HG02981 (cell line): ENCODE results near the gene NR2F1-AS1.

ENCODE experiments used
- ATAC-seq: cut with Tn5 transposase; IDR thresholded peaks from one replicate; pipeline ENCODE4 v1.9.1; 2021; ENCODE audit warnings: mild to moderate bottlenecking, moderate library complexity; ENCODE audit not compliant: unreplicated experiment

Gene NR2F1-AS1

DNA sequence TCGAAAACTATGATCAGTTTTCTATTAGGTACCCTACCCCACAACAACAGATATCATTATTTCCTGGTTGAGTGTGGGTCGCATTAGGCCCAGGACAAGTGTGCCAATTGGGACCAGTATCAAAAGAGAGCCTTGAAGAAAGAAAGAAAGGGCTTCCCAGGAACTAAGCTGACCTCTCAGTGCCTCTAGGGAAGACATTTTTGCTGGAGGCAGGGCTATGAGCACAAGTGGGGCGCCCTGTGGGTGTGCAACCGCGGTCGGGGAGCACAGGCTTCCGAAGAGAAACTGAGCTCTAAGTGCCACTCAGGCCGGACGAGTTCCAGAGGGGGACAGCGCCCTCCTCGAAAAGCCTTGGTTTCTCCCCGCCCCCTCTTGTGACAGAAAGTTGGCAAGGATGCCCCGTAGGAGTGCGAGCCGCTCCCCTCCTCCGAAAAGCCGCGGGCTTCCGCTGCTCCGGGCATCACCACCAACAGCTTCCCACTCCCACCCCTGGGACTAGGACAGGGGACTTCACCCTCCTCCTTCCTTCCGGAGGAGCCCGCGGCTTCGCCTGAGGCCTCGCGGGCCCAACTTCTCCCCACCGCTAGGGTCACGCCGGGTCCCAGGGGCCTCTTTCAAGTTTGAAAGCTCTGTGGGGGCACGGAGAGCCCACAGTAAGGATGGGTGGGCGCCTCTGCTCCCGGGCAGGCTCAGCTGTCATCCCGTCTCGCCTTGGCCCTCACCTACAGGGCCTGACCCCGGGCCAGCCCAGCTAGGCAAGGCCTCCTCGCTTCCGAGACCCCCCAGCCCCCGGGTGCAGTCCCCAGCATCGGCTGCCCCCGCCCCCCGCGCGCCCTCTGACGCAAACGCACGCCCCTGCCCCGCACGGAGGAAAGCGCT, 2.0 kb downstream of the NR2F1-AS1 start:
- ATAC-seq = no peak

DNA sequence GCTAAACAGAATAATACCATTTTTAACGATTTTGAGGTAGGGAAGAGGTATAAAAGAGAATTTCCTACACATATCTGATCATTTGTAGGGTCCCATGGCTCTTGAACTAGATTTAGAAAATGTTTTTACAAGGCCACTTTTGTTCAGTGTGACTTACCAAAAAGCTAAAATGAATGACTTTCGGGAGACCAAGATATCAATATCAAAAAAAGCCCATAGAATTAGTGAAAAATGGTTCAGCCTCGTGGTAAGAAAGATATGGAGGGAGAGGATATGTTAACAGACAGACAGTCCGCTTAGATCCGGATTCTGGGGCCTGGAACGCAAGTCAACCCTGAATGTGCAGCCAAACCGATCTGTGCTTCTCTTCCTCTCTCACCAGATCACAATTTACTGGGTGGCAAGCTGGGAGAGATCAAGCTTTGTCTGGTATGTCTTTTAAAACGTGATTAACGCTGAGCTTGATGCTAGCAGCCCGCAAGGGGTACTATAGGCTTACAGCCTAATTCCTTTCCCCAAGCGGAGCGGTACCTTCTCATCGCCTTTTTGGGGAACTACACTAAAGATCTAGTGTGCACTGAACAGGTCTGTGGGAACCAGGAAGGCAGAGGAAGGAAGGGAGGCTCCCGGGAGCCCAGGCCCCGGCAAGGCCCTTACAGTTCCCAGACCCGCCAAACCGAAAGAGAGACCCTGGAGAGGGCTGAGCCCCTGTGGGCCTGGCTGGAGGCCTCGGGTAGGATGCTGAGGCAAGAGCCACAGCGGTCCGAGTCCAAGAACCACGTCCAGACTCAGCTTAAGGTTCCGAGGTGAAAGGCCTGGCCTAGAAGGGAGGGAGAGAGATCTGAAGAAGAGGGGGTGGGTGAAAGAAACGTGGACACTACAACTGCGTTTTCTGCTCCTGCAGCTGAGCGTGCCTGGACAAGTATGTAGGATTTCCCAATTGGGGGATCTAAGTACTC, 2.9 kb downstream of the NR2F1-AS1 start:
- no peak for ATAC-seq

GRCh38 chr5:93576994-93577853, 3.8 kb downstream of the NR2F1-AS1 start:
- no peak for ATAC-seq

DNA sequence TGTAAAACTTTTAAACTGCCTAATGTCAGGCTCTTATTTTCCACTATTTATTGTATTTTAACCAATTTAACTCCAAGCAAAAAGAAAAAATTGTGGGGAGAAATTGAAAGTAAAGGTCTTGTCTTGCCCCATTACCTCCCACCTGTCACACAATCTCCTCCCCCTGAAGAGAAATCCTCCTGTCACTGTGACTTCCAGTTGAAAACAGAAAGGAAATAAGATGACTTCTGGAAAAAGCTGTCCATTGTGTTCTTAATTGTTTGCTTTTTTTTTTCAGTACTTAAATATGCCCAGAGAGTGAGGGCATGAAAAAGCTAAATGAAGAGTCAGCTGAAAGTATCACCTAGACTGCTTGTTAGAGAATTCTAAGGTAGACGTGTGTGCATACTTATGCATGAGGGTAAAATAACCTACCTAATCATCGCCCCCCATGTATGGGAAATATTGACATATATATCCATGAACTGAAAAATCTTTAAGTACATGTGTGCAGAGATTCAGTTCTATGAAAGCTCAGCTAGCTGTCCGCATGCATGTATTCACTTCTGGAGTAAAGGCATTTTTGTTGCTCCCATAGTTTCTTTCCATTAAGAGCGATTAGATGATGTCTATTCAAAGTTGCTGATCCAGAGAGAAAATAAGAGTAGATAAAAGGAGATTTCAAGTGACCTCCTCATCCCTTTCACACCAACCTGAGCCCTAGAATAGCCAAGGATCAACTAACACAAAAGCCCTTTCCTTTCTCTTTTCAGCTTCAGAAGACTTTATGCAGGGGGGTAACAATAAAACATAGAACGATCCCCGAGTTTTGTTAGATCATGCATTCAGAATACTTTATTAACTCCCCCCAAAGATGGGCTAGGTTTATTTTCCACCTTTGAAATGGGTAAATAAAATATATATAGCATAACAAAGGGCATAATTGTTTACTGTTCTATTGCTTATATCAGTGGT, 5.3 kb downstream of the NR2F1-AS1 start:
- ATAC-seq = no peak

DNA sequence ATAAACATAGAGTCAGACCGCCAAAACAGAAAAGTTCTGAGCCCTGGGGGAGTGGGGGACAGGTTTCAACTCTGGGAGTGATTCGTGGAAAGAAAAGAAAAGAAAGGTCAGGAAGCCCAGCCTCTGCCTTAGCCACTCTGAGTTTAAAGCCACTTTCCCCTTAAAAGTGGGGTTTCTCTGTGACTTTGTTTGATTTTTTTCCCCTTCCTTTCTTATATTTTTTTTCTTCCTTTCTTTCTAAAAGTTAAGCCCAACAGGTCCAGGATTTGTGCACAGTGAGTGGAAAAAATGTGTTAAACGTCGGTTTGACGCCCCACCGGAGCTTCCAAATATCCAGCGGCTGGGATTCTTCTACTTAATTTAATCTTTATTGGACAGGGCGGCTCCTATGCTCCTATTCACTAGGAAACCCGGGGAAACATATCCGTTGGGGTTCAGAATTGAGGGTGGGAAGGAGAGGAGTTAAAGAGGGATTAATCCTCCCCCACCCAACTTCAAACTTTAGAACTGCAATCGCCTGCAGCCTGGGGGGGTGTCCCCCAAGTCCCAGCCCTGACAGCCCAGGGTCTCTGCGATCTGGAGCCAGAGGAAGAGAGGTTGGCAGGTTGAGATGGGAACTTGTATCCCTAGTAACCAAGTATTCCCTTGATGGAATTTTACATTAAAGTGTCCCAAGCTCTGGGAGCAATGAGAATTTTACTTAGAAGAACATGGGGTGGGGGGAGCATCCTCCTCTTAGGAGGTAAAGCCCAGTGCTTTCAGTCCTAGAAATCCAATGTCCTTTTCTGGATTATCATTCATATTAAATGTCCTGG, 6.3 kb downstream of the NR2F1-AS1 start:
- ATAC-seq = no peak

GRCh38 chr5:93573354-93574351, 7.4 kb downstream of the NR2F1-AS1 start:
- ATAC-seq = no peak

DNA sequence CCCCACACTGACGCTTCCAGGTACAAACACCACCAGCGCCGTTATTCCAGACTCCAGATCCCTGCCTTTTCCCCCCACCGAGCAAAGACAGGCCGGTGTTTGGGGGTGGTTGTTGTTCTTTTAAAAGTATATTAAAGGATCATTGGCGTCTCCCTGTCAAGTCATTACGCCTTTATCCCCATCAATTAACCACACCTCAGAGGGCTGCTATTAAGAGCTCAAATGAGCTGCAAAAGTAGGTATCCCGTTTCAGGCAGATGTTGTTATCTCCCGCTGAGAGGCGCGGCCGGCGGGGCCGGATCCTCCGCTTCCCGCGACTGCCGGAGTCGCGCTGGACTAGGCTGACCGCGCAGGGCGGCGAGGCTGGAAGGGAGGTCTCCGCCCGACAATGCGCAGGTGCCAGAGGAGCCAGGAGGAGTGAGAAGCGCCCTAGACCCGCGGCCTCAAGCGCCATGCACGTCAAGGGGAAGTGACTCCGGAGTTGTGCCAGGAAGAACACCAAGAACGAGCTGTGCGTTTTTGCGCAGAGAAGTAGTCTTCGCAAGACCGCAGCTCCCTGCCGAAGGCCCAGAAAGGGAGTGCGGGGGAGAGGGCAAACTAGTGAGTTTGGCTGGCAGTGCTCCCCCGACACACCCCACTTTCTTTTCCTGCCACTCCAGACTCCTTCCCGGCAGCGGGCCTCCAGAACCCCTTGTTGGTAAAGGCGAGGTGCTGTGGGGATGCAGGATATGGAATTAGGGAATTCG, 8.2 kb downstream of the NR2F1-AS1 start:
- ATAC-seq = no peak

GRCh38 chr5:93572101-93572607, 8.9 kb downstream of the NR2F1-AS1 start:
- no peak for ATAC-seq

DNA sequence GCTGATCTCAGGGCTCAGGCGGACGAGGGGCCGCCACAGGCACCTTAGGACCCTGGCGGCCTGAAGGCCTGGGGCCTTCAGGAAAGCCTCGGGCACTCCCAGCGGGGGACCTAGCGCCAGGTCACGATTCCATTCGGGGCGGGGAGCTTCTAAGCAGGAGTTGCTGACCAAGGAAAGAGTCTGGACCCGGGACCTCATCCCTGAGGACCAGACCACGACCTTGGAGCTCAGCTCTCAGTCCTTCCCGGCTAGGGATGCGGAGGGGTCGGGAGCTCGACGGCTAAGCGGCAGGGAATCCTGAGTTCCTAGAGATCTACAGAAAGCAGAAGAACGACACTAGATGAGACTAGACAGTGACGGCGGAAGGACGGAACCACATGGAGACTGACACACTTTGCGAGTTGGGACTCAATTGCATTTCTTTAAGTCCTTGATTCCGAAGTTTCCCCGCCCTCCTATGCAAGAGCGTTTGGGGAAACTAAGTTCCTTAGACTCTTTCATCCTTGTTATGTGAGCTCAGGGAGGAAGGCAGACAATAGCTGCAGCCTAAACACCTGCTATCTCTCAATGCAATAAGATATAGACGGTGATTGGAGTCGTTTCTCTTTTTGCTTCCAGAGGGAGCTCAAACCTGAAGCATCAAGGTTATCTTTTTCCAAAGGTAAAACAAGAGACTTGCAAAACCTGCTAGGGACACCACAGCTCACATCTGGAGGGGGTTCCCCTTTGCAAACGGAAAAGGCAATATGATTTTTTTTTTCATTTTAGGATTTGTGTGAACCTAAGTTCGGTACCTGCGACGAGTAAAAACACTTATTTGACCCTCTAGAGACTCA, 9.7 kb downstream of the NR2F1-AS1 start:
- ATAC-seq = no peak

GRCh38 chr5:93570294-93571113, 10.5 kb downstream of the NR2F1-AS1 start:
- ATAC-seq = peak; percentile 66

DNA sequence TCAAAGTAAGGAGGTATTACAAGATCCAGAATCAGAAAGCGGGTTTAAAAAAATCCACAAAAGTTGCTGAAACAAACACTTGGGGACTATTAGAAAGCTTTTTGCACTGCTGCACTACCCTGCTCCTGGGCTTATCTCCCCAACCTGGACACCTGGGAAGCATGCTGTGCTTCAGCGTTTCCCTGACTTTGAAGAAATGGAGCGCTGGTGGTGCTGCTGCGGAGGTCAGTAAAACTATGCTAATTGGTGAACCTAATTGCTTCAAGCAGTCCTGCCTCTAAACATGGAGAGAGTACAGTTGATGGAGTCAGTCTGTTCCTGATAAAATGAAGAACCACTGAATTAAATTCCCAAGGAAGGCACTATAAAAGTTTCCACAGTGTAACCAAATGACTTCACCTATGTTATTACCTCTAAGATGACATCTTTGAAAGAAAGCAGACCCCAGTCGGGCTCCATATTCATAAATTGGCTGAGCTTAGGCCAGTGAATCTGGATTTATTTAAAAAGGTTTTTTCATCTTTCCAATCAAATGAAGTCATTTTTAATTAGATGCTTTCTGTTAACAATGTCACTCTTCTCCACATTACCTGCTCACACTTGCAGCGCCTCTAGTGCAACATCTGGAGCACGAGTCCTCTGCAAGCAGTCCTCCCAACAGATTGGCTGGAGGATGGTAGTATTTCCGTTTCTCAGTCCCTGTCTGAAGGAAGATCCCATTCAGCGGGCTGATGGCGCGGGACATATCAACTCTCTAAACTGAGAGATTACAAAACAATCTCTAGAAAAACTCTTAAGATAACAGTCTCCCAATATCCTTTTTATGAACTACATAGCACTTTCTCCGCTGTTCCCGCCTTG, 11.5 kb downstream of the NR2F1-AS1 start:
- ATAC-seq = no peak

DNA sequence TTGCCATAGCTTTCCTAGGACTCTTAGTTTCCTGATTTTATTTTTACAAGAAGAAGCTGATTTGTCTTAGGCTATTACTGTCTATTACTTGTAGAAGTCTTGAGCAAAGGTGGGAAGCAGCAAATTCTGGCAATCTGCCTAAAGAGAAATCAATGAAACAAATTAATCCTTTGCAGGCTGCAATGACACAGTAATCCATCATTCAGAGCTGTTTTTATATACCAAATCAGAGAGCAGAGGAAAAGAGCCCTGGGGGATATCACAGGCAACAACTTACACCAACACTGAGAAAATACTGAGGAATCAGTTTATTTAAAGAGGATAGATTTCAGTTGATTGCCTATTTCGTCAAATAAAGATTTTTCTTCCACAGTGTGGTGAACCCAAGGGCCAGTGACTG, 13.6 kb downstream of the NR2F1-AS1 start:
- no peak for ATAC-seq

DNA sequence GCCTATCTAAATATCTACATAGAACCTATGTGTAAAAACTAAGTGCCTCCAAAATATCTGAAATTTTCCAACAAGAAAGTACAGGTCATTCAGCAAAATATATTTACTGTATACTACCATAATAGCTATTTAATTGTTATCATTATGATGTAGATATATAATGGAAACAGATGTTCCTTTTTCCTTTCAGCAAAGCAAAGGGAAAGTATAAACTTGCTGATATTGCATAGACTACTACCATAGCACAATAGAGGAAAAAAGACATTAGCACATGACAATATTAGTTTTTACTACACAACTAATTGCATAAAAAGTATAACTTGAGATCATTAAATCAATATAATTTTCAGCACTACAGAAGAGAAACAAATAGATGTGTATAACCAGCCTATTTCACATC, 14.9 kb downstream of the NR2F1-AS1 start:
- ATAC-seq = no peak

DNA sequence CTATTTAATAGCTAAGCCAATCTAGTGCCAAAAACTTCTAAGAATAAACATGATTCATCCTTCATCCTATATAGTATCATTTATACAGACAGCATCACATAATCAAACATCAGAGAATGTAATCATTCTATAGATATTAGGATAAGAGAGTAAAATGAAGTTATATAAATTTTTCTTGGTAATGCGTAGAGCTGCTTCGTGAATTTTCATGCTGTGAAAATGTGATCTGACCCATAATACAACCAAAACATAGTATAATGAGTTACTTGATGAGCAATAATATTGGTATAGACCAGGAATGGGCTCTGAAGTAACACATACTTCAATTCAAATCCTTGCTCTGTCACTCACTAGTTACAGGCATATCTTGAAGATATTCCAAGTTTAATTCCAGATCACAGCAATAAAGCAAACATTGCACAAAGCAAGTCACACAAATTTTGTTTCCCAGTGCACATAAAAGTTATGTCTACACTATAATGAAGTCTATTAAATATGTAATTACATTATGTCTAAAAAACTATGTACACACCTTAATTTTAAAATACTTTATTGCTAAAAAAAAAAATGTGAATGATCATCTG, 23.9 kb downstream of the NR2F1-AS1 start:
- ATAC-seq = no peak
